Prostate gland (tissue), 2 donors: Measurements from ENCODE around the gene ARHGEF4. TPM values are rescaled to one million over a fixed set of nuclear protein-coding genes. Genes with fewer than 3 reads are reported as not detected.

Source experiments
- DNase-seq: peaks from one replicate; pipeline ENCODE4 v3.0.0-alpha.2; 2019; ENCODE audit warnings: low spot score
- H3K27ac ChIP-seq, 2 donors: fragments of 200-600 bp; sonication (generic); 2 replicates each; pipeline ENCODE4 v1.5.1; 2017 to 2019
- H3K27me3 ChIP-seq: fragments of 200-600 bp; sonication (generic); replicated peaks from 2 replicates; pipeline ENCODE4 v1.5.1; 2019; ENCODE audit not compliant: insufficient read depth
- H3K36me3 ChIP-seq, 2 donors: fragments of 200-600 bp; sonication (generic); 1 replicate in 1 of 2; 2 replicates in 1 of 2; pipeline versions ENCODE4 v1.5.1 to v1.8.1; 2017 to 2019
- H3K4me1 ChIP-seq: fragments of 200-600 bp; sonication (generic); replicated peaks from 2 replicates; pipeline ENCODE4 v1.5.1; 2019
- H3K4me3 ChIP-seq, 2 donors: fragments of 200-600 bp; sonication (generic); 2 replicates each; pipeline ENCODE4 v1.5.1; 2017 to 2019
- H3K9me3 ChIP-seq: fragments of 200-600 bp; sonication (generic); 2 replicates; pipeline ENCODE4 v1.5.1; 2017
- POLR2A ChIP-seq: fragments of 450-650 bp; IDR thresholded peaks from one replicate; pipeline ENCODE4 v1.6.1; 2016; ENCODE audit warnings: antibody characterized with exemption, mild to moderate bottlenecking
- POLR2AphosphoS5 ChIP-seq: sonication (generic); formaldehyde crosslinking; IDR thresholded peaks from one replicate; pipeline ENCODE4 v1.6.1; 2017; ENCODE audit warnings: antibody characterized with exemption
- WGBS: methylation state at CpG from one replicate; pipeline ENCODE4 v1.1.5; 2018; 5-methylcytosine and 5-hydroxymethylcytosine counted together
- intact Hi-C: fragments of 100-400 bp; cut with DNase I; formaldehyde crosslinking; loops from one replicate; pipeline ENCODE4 v1.14.2; 2022
- total RNA-seq, 2 donors: library from RNA; depleted of rRNA; stranded (reverse); fragments of >200 nt; gene quantifications; one replicate each; pipeline ENCODE4 v1.1.0, GENCODE V29; 2016
- TF ChIP-seq, protein P1 (sequence below), 4 experiments: fragments of 200-600 bp in 2 of 4; fragments of 450-650 bp in 2 of 4; sonication (generic) in 2 of 4; IDR thresholded peaks; 1 replicate in 3 of 4; 2 replicates in 1 of 4; pipeline ENCODE4 v1.5.1; 2016 to 2019; ENCODE audit warnings: antibody characterized with exemption in 4 of 4, mild to moderate bottlenecking in 2 of 4, moderate library complexity in 2 of 4

The ARHGEF4 gene
- total RNA-seq, 2 donors from 2014 or later: 9.6 to 56.0 TPM

- Histone ChIP-seq H3K36me3 (peaks cover 0 to 9% of the 10 kb centered on the region in 2 donors), H3K4me1 (no peaks in the 10 kb centered on the region), H3K27ac (no peak overlapping the region), H3K9me3 (no peaks in the 10 kb centered on the region), H3K4me3 (no peak overlapping the region), H3K27me3 (no peaks in the 10 kb centered on the region)
- TF ChIP-seq, protein P1, sequence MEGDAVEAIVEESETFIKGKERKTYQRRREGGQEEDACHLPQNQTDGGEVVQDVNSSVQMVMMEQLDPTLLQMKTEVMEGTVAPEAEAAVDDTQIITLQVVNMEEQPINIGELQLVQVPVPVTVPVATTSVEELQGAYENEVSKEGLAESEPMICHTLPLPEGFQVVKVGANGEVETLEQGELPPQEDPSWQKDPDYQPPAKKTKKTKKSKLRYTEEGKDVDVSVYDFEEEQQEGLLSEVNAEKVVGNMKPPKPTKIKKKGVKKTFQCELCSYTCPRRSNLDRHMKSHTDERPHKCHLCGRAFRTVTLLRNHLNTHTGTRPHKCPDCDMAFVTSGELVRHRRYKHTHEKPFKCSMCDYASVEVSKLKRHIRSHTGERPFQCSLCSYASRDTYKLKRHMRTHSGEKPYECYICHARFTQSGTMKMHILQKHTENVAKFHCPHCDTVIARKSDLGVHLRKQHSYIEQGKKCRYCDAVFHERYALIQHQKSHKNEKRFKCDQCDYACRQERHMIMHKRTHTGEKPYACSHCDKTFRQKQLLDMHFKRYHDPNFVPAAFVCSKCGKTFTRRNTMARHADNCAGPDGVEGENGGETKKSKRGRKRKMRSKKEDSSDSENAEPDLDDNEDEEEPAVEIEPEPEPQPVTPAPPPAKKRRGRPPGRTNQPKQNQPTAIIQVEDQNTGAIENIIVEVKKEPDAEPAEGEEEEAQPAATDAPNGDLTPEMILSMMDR (IDR thresholded peaks at IDR 0.05): no peak
- TF ChIP-seq POLR2AphosphoS5 (no peak), POLR2A (no peak)
- 84% methylated on average over 18 of the region's 18 CpGs for WGBS
- intact Hi-C loops: no loop called here
- DNase-seq: no peak
Observed at GRCh38 chr2:131043199-131044074, 206.7 kb downstream of the ARHGEF4 start.

DNA sequence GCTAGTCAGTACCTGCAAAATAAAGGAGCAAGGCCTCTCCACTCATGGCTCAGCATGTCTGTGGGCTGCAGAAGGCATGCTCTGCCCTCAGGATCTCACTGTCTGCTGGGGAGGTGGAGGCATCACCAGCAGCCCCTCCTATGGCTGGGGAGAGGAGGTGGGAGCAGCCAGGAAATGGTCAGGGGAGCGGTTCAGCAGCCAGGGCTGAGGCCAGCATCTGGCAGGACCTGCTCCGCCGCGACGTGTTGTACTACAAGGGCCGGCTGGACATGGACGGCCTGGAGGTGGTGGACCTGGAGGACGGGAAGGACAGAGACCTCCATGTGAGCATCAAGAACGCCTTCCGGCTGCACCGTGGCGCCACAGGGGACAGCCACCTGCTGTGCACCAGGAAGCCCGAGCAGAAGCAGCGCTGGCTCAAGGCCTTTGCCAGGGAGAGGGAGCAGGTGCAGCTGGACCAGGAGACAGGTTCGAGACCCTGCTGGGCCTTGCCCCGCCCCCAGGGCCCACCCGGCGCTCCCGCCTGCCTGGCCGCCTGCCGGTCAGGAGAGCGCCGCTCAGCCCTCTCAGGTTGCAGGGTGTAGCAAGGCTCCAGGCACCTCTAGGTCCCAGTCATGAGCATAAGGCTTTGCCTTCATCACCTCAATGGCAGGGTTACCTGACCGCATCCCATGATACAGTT lies 207.5 kb downstream of the ARHGEF4 start:
- WGBS: 85% methylated on average over 19 of the region's 24 CpGs

GRCh38 chr2:131044757-131045150 lies 208.0 kb downstream of the ARHGEF4 start:
- no peaks in the 10 kb centered on the region for H3K9me3 ChIP-seq
- intact Hi-C loops: no loop called here
- H3K36me3 ChIP-seq: peaks cover 6 to 17% of the 10 kb centered on the region in 2 donors
- 93% methylated on average over 11 of the region's 11 CpGs for WGBS
- TF ChIP-seq POLR2A (no peak), POLR2AphosphoS5 (no peak)
- TF ChIP-seq, protein P1 (IDR thresholded peaks at IDR 0.05): no peak
- no peak overlapping the region for H3K27ac ChIP-seq
- no peaks in the 10 kb centered on the region for H3K27me3 ChIP-seq
- no peak overlapping the region for H3K4me3 ChIP-seq
- DNase-seq: no peak
- no peaks in the 10 kb centered on the region for H3K4me1 ChIP-seq

More for the DNA sequence above, 207.5 kb downstream of the ARHGEF4 start:
- Histone ChIP-seq H3K4me1 (no peaks in the 10 kb centered on the region), H3K27ac (no peak overlapping the region), H3K36me3 (peaks cover 1 to 14% of the 10 kb centered on the region in 2 donors), H3K4me3 (no peak overlapping the region), H3K9me3 (no peaks in the 10 kb centered on the region), H3K27me3 (no peaks in the 10 kb centered on the region)
- DNase-seq: no peak
- TF ChIP-seq, protein P1 (IDR thresholded peaks at IDR 0.05): no peak
- TF ChIP-seq POLR2AphosphoS5 (no peak), POLR2A (no peak)
- intact Hi-C loops: no loop called here

DNA sequence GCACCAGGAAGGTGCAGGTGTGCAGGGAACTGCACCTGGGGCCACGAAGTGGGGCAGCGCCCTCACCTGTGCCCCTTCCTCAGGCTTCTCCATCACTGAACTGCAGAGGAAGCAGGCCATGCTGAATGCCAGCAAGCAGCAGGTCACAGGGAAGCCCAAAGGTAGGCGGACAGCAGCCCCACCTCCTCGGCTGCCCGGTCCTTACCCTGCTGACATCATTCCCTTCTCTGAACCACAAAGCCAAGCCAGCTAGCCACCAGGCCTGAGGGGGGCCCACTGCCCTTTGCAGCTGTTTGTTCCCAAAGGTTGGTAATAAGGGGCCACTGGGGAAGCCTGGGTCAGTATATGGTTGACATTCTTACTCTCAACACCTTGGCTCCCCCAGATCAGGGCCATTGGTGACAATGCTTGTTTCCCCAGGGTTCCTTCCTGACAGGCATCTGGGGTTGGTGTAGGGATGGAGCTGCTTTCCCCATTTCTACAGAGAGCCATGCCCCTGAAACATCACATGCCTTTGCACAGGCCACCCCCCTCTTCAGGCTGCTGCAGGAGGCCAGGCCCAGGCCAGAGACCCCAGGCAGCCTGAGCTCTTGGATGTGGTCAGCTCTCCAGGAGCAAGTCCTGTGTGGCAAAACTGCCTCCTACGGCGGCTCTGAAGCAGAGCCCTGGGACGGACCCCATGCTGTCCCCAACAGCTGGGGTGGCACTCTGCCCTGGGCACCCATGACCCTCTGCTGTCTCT lies 208.7 kb downstream of the ARHGEF4 start:
- DNase-seq: no peak
- no peaks in the 10 kb centered on the region for H3K4me1 ChIP-seq
- no peak overlapping the region for H3K4me3 ChIP-seq
- TF ChIP-seq POLR2A (no peak), POLR2AphosphoS5 (no peak)
- TF ChIP-seq, protein P1 (IDR thresholded peaks at IDR 0.05): no peak
- peaks cover 6 to 17% of the 10 kb centered on the region in 2 donors for H3K36me3 ChIP-seq
- H3K27ac ChIP-seq: no peak overlapping the region
- H3K9me3 ChIP-seq: no peaks in the 10 kb centered on the region
- H3K27me3 ChIP-seq: no peaks in the 10 kb centered on the region
- intact Hi-C loops: no loop called here
- WGBS: 91% methylated on average over 8 of the region's 8 CpGs
